Measurements from ENCODE around the gene SERINC3. TPM values are rescaled to one million over a fixed set of nuclear protein-coding genes. Genes with fewer than 3 reads are reported as not detected.
A peak's percentile ranks its signal among the peaks of the same experiment; 100 is the strongest.

SERINC3 gene
- total and polyA plus RNA-seq, 2 of the 13 experiments (the other 11 are each of a cell fraction or from before 2014, with no cell fraction given), result 82.0 to 226 TPM

DNA sequence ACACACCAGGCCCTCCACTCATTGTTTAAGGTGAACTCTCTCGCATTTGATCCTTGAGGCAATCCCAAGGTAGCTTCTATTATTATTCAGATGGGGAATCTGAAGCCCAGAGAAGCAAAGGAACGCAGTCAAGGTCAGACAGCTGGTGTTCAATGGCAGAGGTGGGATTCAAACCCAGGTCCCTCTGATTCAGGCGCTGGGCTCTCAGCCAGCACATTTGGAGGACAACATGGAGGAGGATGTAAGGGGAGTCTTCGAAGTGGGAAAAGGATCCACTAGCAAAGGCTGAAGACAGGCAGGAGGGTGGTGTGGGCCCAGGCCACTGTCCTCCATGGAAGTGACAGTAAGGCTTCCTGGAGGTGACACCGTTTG, 60.1 kb downstream of the SERINC3 start (continued):
- TF ChIP-seq, protein P1, sequence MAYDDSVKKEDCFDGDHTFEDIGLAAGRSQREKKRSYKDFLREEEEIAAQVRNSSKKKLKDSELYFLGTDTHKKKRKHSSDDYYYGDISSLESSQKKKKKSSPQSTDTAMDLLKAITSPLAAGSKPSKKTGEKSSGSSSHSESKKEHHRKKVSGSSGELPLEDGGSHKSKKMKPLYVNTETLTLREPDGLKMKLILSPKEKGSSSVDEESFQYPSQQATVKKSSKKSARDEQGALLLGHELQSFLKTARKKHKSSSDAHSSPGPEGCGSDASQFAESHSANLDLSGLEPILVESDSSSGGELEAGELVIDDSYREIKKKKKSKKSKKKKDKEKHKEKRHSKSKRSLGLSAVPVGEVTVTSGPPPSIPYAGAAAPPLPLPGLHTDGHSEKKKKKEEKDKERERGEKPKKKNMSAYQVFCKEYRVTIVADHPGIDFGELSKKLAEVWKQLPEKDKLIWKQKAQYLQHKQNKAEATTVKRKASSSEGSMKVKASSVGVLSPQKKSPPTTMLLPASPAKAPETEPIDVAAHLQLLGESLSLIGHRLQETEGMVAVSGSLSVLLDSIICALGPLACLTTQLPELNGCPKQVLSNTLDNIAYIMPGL (CRISPR knock-in tag; IDR thresholded peaks at IDR 0.05; ENCODE audit: borderline replicate concordance in 1 of 2, low read depth in 1 of 2), result no peak
- TF ChIP-seq ZNF367 (CRISPR knock-in tag; IDR thresholded peaks at IDR 0.05; ENCODE audit: borderline replicate concordance) (no peak), NFKBIZ (CRISPR knock-in tag; IDR thresholded peaks at IDR 0.05) (no peak), ZMYM3 (CRISPR knock-in tag; IDR thresholded peaks at IDR 0.05) (peak; percentile 70), ZSCAN30 (CRISPR knock-in tag; IDR thresholded peaks at IDR 0.05) (no peak), SMAD3 (CRISPR knock-in tag; IDR thresholded peaks at IDR 0.05) (0 out of 2 replicates have a peak, but pooled peaks have one; percentile 10), ELF3 (CRISPR knock-in tag; IDR thresholded peaks at IDR 0.05) (no peak), ATF1 (CRISPR knock-in tag; IDR thresholded peaks at IDR 0.05) (no peak), ZNF775 (CRISPR knock-in tag; IDR thresholded peaks at IDR 0.05; ENCODE audit: borderline replicate concordance) (peak; percentile 90; the same call in 1 of the 2 replicates), SSRP1 (CRISPR knock-in tag; IDR thresholded peaks at IDR 0.05) (no peak; the same call in 1 of the 2 replicates), TEAD2 (CRISPR knock-in tag; IDR thresholded peaks at IDR 0.05) (no peak), ZNF737 (CRISPR knock-in tag; IDR thresholded peaks at IDR 0.05; ENCODE audit: borderline replicate concordance) (no peak), GZF1 (CRISPR knock-in tag; IDR thresholded peaks at IDR 0.05) (no peak), PHF8 (CRISPR knock-in tag; IDR thresholded peaks at IDR 0.05) (peak; percentile 4; the same call in 1 of the 2 replicates)
- TF ChIP-seq, protein P2, sequence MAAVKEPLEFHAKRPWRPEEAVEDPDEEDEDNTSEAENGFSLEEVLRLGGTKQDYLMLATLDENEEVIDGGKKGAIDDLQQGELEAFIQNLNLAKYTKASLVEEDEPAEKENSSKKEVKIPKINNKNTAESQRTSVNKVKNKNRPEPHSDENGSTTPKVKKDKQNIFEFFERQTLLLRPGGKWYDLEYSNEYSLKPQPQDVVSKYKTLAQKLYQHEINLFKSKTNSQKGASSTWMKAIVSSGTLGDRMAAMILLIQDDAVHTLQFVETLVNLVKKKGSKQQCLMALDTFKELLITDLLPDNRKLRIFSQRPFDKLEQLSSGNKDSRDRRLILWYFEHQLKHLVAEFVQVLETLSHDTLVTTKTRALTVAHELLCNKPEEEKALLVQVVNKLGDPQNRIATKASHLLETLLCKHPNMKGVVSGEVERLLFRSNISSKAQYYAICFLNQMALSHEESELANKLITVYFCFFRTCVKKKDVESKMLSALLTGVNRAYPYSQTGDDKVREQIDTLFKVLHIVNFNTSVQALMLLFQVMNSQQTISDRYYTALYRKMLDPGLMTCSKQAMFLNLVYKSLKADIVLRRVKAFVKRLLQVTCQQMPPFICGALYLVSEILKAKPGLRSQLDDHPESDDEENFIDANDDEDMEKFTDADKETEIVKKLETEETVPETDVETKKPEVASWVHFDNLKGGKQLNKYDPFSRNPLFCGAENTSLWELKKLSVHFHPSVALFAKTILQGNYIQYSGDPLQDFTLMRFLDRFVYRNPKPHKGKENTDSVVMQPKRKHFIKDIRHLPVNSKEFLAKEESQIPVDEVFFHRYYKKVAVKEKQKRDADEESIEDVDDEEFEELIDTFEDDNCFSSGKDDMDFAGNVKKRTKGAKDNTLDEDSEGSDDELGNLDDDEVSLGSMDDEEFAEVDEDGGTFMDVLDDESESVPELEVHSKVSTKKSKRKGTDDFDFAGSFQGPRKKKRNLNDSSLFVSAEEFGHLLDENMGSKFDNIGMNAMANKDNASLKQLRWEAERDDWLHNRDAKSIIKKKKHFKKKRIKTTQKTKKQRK (IDR thresholded peaks at IDR 0.05; ENCODE audit: low read length), result no peak
- TF ChIP-seq, protein P3, sequence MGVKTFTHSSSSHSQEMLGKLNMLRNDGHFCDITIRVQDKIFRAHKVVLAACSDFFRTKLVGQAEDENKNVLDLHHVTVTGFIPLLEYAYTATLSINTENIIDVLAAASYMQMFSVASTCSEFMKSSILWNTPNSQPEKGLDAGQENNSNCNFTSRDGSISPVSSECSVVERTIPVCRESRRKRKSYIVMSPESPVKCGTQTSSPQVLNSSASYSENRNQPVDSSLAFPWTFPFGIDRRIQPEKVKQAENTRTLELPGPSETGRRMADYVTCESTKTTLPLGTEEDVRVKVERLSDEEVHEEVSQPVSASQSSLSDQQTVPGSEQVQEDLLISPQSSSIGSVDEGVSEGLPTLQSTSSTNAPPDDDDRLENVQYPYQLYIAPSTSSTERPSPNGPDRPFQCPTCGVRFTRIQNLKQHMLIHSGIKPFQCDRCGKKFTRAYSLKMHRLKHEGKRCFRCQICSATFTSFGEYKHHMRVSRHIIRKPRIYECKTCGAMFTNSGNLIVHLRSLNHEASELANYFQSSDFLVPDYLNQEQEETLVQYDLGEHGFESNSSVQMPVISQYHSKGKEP (CRISPR knock-in tag; IDR thresholded peaks at IDR 0.05), result no peak
- TF ChIP-seq, protein P4, sequence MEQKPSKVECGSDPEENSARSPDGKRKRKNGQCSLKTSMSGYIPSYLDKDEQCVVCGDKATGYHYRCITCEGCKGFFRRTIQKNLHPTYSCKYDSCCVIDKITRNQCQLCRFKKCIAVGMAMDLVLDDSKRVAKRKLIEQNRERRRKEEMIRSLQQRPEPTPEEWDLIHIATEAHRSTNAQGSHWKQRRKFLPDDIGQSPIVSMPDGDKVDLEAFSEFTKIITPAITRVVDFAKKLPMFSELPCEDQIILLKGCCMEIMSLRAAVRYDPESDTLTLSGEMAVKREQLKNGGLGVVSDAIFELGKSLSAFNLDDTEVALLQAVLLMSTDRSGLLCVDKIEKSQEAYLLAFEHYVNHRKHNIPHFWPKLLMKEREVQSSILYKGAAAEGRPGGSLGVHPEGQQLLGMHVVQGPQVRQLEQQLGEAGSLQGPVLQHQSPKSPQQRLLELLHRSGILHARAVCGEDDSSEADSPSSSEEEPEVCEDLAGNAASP (CRISPR knock-in tag; IDR thresholded peaks at IDR 0.05; ENCODE audit: borderline replicate concordance), result 0 out of 2 replicates have a peak, but pooled peaks have one; percentile 2
- TF ChIP-seq, protein P5, sequence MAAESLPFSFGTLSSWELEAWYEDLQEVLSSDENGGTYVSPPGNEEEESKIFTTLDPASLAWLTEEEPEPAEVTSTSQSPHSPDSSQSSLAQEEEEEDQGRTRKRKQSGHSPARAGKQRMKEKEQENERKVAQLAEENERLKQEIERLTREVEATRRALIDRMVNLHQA (CRISPR knock-in tag; IDR thresholded peaks at IDR 0.05), result 0 out of 2 replicates have a peak, but pooled peaks have one; percentile 69
- TF ChIP-seq, protein P6, sequence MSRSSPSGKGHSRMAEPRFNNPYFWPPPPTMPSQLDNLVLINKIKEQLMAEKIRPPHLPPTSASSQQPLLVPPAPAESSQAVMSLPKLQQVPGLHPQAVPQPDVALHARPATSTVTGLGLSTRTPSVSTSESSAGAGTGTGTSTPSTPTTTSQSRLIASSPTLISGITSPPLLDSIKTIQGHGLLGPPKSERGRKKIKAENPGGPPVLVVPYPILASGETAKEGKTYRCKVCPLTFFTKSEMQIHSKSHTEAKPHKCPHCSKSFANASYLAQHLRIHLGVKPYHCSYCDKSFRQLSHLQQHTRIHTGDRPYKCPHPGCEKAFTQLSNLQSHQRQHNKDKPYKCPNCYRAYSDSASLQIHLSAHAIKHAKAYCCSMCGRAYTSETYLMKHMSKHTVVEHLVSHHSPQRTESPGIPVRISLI (CRISPR knock-in tag; IDR thresholded peaks at IDR 0.05; ENCODE audit: borderline replicate concordance), result 0 out of 2 replicates have a peak, but pooled peaks have one; percentile 1
